AG09319 (cell line): ENCODE results near the gene DISC1.

Experiments
- DNase-seq: peaks from one replicate; pipeline ENCODE4 v3.0.0-alpha.2; 2010; ENCODE audit warnings: low read depth; ENCODE audit errors: extremely low read depth
- TF ChIP-seq, protein P1 (sequence below): IDR thresholded peaks from 2 replicates; pipeline ENCODE4 v1.5.1; 2011; ENCODE audit warnings: low read depth, mild to moderate bottlenecking, inconsistent platforms, low read length, moderate library complexity

DISC1 gene

DNA sequence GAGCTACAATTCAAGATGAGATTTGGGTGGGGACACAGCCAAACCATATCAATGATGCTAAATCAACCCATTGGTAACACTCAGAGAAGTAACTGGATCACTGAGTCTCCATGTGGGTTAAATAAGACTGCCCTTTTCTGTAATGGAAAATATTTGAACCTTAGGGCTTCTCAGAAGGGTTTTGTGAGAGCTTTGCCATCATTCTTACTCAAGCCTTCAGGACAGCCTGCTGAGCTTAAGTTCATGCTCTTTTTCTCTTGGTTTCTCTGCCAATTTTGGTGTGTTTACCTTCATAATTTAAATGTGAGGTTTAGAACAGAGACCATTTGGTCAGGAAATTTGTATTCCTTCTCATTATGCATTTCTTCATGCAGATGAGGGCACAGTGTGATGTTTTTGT lies 74.7 kb downstream of the DISC1 start:
- TF ChIP-seq, protein P1, sequence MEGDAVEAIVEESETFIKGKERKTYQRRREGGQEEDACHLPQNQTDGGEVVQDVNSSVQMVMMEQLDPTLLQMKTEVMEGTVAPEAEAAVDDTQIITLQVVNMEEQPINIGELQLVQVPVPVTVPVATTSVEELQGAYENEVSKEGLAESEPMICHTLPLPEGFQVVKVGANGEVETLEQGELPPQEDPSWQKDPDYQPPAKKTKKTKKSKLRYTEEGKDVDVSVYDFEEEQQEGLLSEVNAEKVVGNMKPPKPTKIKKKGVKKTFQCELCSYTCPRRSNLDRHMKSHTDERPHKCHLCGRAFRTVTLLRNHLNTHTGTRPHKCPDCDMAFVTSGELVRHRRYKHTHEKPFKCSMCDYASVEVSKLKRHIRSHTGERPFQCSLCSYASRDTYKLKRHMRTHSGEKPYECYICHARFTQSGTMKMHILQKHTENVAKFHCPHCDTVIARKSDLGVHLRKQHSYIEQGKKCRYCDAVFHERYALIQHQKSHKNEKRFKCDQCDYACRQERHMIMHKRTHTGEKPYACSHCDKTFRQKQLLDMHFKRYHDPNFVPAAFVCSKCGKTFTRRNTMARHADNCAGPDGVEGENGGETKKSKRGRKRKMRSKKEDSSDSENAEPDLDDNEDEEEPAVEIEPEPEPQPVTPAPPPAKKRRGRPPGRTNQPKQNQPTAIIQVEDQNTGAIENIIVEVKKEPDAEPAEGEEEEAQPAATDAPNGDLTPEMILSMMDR = no peak

DNA sequence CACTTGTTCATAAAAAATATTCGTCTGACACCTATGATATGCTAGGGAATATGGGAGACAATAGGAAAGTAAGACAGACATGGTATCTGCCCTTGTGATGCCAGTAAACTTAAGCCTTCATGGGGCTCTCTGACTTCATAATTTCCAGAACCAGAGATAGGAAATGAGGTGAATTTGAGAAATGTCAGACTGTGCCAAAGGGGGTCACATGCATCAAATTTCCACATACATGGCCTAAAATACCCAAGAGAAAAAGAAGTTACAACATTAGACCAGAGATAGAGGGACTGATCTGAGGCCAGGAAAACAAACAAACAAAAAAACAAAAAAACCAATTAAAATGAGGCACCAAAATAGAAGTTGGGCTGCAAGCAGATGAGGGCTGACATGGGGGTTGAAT lies 75.7 kb downstream of the DISC1 start:
- DNase-seq = no peak
- TF ChIP-seq, protein P1 = no peak

More for the DNA sequence above, 74.7 kb downstream of the DISC1 start:
- no peak for DNase-seq

DNA sequence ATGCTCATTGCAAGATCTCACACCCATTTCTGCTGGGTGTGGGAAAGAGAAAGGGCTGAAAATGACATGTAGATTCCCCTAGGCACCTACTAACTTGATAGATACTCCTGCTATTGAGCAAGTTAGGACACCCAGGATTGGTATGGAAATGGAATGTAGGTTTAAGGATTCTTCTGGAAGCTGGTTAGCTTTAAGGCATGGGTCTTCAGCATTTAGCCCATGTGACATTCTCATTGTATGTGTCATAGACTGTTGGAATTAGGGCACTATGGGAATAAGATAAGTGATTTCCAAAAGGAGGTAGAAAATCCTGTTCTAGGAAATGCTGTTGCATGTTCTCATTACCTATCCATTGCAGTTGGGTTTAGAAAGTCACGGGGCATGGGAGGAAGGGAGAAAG lies 76.2 kb downstream of the DISC1 start:
- no peak for DNase-seq

DNA sequence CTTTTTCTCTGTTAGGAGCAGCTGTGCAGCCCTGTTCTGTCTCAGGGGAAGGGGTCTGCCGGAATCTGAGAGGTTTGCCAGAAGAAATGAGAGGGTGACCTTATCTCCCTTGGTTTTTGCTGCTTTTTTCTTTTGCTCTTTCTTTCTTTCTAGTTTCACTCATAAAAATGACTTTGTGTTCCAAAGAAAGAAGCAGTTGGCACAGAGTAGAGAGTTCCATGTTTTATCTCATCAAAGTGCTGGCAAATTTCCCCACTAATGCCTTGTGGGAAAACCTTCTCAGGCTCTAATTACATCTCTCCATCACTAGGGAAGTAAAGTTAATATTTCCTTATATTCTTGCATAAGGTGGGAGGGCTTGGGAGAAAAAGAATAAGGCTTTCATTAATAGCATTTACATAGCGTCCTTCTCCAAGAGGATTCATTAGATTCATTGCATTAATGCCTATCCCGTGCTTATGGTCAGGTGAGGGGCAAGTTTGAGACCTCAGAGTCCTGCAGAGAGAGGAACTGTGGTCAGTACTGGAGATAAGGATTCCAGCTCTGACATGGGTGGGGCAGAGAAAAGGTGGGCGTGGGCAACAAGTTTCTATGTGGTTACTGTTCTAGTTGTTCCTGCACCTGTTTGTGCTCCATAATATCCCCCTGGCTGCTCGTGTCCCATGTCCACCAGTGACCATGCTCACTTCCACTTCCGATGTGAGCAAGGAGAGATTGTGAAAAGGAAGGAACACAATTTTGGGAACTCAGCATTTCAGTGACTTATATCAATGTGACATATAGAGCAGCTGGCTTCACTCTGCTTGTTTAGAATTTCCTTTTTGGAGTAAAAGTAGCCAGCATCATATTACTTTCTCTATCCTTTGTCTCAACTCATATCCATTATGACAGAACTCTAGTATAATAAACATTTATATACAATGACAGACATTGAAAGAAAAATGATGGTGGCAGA lies 79.5 kb downstream of the DISC1 start:
- TF ChIP-seq, protein P1 = no peak
- no peak for DNase-seq

More for the DNA sequence above, 76.2 kb downstream of the DISC1 start:
- TF ChIP-seq, protein P1 = no peak

DNA sequence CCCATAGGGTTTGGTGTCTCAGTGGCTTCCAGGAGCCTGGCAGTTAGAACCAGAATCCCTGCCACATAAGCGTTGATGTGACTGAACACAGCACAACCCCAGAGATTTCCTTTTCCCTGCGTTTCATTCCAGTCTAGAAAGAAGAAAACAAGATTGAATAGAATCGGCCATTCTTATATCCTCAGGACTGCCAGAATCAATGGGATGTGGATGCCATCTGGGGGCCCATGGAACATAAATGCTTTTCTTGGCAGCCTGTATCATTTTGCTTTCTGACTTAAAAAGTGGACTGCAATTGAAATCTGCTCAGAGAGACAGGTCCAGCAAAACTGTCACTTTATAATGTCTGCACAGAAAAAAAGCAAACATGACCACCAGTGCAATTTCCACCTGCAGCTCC lies 80.3 kb downstream of the DISC1 start:
- DNase-seq = no peak
- TF ChIP-seq, protein P1 = no peak

DNA sequence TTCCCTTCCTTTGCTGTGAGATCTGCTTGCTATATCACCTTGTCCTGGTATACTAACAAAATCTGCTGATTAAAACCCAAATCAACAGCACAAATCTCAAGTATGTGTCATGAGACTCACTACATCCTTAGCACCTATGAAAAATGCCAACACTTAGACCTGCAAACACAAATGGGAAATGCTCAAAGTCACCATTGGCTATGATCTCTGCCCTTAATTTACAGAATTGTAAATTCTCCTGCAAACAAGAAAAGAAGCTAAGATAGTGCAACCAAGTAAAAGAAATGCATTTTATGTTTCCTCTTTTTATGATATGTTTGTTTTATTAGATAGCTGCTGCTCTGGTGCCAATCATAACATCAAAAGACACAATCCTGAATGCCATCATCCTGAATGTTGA lies 80.8 kb downstream of the DISC1 start:
- TF ChIP-seq, protein P1 = no peak
- DNase-seq = no peak

- no peak for DNase-seq
- TF ChIP-seq, protein P1 = no peak
Measured at GRCh38 chr1:231708394-231708793, 81.8 kb downstream of the DISC1 start.
